ENCODE results near the gene RUVBL2.
"Not testable (repeated sequence)": the region's sequence is repeated elsewhere in the genome, so short reads cannot be mapped to it uniquely, and the experiment has no call there.

RUVBL2 gene

DNA sequence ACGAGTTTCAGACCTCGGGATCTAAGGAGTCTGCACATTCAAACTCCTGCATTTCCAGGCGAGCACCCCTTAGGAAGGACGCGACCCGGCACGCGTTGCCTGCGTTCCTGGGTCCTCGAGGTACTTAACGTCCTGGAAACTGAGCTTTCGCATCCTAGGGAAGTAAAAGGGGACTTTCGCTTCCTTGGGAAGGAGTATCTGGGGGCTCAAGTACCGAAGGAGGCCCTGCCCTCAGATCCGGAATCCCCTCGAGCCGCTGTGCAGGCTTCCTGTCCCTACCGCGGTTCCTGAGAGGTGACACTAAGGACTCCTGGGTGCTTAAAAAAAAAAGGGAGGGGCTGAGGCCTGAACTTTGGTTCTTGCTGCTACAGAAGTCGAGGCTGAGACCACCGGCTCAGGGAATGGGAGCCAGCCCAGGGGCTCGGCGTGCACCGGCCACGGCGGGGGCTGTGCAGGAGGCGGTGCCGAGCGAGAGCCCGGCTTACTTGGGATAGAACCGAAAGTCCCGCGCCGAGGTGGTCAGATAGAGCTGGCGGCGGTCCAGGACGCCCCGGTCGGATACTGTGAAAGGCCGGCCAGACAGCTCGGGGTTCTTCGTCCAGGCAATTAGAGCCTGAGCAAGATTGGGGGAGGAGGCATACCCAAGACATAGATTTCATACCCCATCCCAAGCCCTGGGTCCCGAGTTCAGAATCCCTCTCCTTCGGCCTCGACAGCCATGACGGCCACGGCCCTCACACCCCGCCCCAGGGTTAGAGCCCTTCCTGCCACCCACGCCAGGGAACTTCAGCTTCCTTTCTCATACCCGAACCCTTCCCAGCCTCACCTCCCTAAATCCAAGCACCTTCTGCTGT lies 24.9 kb downstream of the RUVBL2 start:
- DNase-seq: peak; percentile 41 to 43

DNA sequence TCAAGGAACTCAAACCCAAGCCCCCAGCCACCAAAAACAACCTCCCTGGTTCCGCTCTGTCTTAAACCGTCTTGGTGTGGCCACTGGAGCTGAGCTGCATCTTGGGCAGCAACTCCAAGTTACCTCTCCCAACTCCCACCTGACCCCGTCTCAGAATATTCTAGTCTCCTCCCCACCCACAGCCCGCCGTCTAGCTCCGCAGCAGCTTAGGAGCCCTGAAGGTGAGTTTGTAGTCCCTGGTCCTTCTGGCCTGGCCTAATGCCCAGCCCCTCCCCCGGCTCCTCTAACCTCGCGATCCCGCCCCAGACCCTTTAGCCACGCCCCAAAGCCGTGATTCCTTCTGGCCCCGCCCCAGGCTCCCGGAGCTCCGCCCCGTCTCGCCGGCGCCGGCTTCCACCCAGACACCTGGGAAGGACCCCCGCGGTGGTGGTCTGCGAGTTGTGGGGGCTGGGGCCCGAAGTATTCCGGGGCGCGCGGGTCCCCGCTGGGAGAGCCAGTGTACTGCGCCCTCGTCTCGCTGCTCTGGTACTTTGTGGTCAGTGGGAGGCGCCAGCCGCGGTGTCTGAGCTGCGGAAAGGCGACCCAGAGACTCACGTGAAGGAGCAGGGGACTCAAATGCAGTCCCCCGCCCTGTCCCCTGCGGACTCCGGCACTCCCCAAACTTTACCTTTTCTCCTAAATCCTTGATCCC lies 25.7 kb downstream of the RUVBL2 start:
- DNase-seq: peak; percentile 83 to 84

DNA sequence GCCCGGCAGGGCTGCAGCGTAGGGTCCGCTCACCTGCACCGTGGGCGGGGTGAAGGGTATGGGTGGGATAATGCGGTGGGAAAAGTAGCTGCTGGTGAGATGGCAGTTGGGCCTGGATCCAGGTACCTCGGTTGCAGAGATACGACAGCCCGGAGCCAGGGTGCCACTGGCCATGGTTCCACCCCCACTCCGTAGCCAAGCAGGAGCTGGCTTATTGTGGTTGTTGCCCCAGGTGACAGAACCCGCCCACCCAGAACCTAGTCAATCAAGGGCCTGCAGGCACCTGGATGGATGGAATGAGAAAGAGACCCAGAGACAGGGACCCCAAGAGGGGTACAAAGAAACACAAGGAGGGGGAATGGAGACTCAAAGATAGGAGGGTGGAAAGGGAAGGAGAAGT lies 26.7 kb downstream of the RUVBL2 start:
- no peak for DNase-seq

DNA sequence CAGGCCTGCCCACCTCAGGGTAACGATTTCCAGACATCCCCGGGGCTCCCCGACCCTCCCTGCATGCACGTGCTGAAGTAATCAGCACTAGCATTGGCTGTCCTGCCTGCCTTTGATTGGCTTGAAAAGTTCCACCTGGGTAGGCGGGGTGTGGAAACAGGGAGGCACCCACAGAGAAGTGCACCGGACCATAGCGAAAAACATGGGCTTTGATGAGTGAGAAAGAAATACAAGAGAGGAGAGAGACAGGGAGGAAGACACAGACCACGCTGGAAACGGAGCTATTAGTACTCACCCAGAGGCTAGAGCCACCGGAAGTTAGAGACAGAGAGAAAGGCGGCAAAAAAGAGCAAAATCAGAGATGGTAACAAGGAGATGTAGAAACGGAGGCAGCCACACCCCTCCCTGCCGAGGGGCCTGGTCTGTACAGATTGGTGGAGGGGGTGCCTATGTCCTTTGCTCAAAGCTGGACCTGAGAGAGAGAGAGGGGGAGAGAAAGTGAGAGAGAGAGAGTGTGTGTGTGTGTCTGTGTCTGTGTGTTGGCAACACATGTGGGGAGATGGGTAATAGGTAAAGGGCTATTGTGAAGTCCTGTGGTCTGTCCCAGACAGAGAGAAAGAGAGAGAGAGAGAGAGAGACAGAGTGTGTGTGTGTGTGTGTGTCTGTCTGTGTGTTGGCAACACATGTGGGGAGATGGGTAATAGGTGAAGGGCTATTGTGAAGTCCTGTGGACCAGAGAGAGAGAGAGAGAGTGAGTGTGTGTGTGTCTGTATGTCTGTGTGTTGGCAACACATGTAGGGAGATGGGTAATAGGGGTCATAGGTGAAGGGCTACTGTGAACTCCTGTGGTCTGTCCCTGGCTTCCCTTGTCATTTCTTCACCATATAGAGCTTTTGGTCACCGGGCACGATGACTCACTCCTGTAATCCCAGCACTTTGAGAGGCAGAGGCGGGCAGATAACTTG lies 27.5 kb downstream of the RUVBL2 start:
- DNase-seq: no peak

DNA sequence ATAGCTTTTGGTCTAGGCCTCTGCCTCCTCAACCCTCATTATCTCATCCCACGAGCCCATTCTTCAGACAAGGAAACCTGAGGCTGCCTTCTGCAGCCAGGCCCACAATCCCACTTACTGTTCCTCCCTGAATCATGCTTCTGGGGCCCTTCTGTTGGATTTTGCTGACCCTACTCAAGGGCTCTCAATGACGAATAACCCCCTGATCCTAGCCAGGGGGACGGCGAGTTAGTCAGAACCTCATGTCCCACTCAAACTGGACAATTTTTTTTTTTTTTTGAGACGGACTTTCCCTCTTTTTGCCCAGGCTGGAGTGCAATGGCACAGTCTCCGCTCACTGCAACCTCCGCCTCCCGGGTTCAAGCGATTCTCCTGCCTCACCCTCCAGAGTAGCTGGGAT lies 28.4 kb downstream of the RUVBL2 start:
- no peak for DNase-seq

DNA sequence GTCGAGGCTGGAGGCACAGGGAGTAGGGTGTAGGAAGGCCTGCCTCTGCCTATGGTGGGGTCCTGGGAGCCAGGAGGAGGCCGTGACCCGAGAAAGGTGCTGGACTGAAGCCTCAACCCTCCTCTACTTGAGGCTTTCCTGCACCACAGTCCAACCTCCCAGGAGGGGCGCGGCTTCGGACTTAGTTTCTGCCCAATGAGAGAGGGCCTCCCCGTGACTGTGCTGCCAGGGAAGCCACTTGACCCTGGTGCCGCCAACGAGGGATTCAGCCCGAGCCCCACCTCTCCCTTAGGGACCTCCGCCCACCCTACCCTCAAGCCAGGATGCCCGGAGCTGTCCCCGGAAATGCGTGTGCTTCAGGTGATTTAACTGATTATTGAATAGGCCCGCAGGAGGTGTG lies 30.5 kb downstream of the RUVBL2 start, which contains the start of gene CGB3:
CGB3 (minus strand) TSS at position 101 of the 400 bp plus-strand sequence. CDS start 362 bp downstream, outside the sequence.
- not testable (repeated sequence) for DNase-seq

DNA sequence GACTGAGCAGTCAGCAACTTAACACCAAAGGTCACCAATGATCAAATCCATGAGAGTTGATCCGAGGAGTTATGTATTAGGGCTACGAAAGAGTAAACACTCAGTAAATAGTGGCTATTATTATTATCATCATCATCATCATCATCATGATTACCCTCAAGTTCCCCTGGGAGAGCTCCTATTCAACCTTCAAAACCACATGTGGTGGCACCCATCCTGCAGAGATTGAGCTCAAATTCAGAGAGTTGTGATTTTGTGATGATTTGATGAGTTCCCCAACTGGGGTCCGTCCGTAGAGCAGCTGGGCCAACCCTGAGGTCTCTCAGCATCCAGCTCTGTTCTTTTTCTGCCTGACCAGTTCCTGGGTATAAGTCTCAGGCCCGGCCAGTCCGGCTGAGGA lies 31.4 kb downstream of the RUVBL2 start:
- DNase-seq: not testable (repeated sequence)

DNA sequence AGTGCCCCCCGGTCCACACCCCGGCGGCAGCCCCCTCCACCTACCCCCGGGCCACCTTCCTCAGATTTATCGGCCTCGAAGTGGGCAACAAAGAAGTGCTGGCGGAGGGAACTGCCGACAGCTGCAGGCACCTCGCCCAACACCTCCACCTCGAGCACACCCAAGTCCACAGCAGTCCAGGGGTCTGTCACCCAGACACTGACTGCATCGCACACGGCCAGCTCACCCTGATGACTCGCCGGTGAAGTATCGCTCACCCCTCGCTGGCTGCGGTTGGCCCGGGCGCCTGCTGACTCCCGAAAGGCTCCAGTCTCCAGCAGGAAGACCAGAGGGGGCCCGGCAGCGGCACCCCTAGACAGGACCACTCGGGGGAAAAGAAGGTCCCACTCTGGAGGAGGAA lies 31.9 kb downstream of the RUVBL2 start:
- not testable (repeated sequence) for DNase-seq

DNA sequence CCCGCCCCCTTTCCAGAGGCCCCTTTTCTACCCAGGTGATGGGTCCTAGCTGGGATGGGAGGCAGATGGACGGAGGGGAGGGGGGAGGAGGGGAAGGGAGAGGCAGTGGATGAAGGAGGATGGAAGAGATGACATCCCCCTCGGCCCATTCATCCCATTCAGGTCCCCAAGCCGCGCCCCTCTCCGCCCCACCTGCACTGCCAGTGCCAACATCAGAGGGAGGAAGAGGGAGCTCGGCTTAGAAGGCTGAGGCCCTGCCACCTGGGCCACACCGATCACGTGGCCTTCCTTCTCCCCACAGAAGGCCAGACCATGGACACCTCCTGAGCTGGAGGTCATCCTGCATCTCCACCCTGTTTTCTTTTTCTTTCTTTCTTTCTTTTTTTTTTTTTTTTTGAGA lies 35.0 kb downstream of the RUVBL2 start:
- DNase-seq: not testable (repeated sequence)

DNA sequence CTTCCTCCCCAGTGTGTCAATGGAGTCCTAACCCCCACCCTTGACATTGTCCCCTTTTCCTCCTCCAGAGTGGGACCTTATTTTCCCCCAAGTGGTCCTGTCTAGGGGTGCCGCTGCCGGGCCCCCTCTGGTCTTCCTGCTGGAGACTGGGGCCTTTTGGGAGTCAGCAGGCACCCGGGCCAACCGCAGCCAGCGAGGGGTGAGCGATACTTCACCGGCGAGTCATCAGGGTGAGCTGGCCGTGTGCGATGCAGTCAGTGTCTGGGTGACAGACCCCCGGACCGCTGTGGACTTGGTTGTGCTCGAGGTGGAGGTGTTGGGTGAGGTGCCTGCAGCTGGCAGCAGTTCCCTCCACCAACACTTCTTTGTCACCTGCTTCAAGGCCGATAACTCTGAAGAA lies 36.1 kb downstream of the RUVBL2 start:
- DNase-seq: not testable (repeated sequence)

DNA sequence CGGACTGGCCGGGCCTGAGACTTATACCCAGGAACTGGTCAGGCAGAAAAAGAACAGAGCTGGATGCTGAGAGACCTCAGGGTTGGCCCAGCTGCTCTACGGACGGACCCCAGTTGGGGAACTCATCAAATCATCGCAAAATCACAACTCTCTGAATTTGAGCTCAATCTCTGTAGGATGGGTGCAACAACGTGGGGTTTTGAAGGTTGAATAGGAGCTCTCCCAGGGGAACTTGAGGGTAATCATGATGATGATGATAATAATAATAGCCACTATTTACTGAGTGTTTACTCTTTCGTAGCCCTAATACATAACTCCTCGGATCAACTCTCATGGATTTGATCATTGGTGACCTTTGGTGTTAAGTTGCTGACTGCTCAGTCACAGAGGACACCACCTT lies 36.6 kb downstream of the RUVBL2 start:
- DNase-seq: not testable (repeated sequence)

DNA sequence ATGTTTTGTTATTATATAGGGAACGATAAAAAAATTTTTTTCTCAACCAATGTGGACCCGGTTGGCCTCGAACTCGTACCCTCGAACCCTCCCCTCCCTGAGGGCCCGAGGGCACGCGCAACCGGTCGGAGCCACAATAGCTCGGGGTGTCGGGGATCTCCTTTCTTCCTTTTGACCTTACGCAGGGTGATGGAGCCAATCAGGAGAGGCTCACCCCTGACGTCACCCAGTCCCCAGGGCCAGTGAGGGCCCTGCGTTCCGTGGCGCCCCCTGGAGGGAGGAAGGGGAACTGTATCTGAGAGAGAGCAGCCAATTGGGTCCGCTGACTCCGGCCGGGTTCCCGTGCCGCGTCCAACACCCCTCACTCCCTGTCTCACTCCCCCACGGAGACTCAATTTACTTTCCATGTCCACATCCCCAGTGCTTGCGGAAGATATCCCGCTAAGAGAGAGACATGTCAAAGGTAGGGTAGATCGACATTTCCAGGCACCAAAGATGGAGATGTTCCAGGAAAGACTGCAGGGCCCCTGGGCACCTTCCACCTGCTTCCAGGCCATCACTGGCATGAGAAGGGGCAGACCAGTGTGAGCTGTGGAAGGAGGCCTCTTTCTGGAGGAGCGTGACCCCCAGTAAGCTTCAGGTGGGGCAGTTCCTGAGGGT lies 38.1 kb downstream of the RUVBL2 start, which contains the start of gene CGB2:
CGB2 (plus strand) TSS at position 249 of the 660 bp plus-strand sequence; CDS start at position 455, 206 bp downstream.
- DNase-seq: peak; percentile 94 to 96

DNA sequence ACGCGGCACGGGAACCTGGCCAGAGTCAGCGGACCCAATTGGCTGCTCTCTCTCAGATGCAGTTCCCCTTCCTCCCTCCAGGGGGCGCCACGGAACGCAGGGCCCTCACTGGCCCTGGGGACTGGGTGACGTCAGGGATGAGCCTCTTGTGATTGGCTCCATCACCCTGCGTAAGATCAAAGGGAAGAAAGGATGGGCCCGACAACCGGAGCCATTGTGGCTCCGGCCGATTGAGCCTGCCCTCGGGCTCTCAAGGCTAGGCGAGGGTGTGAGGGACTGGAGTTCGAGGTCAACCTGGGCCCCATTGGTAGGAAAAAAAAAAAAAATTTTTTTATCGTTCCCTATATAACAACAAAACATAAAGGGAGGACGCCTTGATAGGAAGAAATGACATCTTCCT lies 43.1 kb downstream of the RUVBL2 start, which contains the start of gene CGB1:
CGB1 (minus strand) TSS at position 81 of the 400 bp plus-strand sequence. CDS start 184 bp downstream, outside the sequence.
- DNase-seq: peak; percentile 83 to 84

DNA sequence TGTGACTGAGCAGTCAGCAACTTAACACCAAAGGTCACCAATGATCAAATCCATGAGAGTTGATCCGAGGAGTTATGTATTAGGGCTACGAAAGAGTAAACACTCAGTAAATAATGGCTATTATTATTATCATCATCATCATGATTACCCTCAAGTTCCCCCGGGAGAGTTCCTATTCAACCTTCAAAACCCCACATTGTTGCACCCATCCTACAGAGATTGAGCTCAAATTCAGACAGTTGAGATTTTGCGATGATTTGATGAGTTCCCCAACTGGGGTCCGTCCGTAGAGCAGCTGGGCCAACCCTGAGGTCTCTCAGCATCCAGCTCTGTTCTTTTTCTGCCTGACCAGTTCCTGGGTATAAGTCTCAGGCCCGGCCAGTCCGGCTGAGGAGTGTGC lies 44.4 kb downstream of the RUVBL2 start:
- DNase-seq: not testable (repeated sequence)

DNA sequence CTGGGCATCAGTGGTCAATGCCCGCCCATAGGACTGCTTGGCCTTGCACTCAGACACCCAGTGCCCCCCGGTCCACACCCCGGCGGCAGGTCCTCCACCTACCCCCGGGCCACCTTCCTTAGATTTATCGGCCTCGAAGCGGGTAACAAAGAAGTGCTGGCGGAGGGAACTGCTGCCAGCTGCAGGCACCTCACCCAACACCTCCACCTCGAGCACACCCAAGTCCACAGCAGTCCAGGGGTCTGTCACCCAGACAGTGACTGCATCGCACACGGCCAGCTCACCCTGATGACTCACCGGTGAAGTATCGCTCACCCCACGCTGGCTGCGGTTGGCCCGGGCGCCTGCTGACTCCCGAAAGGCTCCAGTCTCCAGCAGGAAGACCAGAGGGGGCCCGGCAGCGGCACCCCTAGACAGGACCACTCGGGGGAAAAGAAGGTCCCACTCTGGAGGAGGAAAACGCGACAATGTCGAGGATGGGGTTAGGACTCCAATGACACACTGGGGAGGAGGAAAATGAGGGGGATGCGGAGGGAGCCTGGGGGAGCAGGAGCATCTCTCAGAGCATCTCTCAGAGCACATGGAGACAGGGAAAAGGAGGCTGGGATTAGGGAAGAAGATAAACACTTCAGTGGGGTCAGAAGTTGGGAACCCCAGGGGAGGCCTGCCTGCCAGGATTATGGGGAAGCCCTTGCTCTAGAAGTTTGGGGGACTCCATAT lies 45.0 kb downstream of the RUVBL2 start:
- DNase-seq: not testable (repeated sequence)

DNA sequence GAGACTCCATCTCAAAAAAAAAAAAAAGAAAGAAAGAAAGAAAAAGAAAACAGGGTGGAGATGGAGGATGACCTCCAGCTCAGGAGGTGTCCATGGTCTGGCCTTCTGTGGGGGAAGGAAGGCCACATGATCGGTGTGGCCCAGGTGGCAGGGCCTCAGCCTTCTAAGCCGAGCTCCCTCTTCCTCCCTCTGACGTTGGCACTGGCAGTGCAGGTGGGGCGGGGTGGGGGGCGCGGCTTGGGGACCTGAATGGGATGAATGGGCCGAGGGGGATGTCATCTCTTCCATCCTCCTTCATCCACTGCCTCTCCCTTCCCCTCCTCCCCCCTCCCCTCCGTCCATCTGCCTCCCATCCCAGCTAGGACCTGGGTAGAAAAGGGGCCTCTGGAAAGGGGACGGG lies 46.0 kb downstream of the RUVBL2 start:
- DNase-seq: not testable (repeated sequence)

DNA sequence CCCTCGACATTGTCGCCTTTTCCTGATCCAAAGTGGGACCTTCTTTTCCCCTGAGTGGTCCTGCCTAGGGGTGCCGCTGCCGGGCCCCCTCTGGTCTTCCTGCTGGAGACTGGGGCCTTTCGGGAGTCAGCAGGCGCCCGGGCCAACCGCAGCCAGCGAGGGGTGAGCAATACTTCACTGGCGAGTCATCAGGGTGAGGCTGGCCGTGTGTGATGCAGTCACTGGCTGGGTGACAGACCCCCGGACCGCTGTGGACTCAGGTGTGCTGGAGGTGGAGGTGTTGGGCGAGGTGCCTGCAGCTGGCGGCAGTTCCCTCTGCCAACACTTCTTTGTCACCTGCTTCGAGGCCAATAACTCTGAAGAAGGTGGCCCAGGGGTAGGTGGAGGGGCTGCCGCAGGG lies 48.5 kb downstream of the RUVBL2 start:
- DNase-seq: no peak

DNA sequence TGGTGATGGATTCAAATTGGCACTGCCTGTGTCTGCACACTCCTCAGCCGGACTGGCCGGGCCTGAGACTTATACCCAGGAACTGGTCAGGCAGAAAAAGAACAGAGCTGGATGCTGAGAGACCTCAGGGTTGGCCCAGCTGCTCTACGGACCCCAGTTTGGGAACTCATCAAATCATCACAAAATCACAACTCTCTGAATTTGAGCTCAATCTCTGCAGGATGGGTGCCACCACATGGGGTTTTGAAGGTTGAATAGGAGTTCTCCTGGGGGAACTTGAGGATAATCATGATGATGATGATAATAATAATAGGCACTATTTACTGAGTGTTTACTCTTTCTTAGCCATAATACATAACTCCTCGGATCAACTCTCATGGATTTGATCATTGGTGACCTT lies 49.0 kb downstream of the RUVBL2 start:
- not testable (repeated sequence) for DNase-seq

DNA sequence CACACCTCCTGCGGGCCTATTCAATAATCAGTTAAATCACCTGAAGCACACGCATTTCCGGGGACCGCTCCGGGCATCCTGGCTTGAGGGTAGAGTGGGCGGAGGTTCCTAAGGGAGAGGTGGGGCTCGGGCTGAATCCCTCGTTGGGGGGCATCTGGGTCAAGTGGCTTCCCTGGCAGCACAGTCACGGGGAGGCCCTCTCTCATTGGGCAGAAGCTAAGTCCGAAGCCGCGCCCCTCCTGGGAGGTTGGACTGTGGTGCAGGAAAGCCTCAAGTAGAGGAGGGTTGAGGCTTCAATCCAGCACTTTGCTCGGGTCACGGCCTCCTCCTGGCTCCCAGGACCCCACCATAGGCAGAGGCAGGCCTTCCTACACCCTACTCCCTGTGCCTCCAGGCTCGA lies 49.9 kb downstream of the RUVBL2 start, which contains the start of gene CGB5:
CGB5 (plus strand) TSS at position 301 of the 400 bp plus-strand sequence. CDS start 362 bp downstream, outside the sequence.
- DNase-seq: not testable (repeated sequence)

DNA sequence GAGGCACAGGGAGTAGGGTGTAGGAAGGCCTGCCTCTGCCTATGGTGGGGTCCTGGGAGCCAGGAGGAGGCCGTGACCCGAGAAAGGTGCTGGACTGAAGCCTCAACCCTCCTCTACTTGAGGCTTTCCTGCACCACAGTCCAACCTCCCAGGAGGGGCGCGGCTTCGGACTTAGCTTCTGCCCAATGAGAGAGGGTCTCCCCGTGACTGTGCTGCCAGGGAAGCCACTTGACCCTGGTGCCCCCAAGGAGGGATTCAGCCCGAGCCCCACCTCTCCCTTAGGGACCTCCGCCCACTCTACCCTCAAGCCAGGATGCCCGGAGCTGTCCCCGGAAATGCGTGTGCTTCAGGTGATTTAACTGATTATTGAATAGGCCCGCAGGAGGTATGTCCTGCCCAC lies 55.3 kb downstream of the RUVBL2 start, which contains the start of gene CGB8:
CGB8 (minus strand) TSS at position 101 of the 400 bp plus-strand sequence. CDS start 372 bp downstream, outside the sequence.
- DNase-seq: not testable (repeated sequence)

DNA sequence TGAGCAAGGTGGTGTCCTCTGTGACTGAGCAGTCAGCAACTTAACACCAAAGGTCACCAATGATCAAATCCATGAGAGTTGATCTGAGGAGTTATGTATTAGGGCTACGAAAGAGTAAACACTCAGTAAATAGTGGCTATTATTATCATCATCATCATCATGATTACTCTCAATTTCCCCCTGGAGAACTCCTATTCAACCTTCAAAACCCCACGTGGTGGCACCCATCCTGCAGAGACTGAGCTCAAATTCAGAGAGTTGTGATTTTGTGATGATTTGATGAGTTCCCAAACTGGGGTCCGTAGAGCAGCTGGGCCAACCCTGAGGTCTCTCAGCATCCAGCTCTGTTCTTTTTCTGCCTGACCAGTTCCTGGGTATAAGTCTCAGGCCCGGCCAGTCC lies 56.1 kb downstream of the RUVBL2 start:
- DNase-seq: not testable (repeated sequence)

Measured in activated T-cell treated with anti-CD3 and anti-CD28 coated beads, Interleukin-2, amount 50 U/mL, for 48 hours (primary cell).